NCI-H69 (cell line): Measurements from ENCODE around the gene GNG5.
"Not testable (repeated sequence)": the region's sequence is repeated elsewhere in the genome, so short reads cannot be mapped to it uniquely, and the experiment has no call there.

Source experiments
- DNase-seq: peaks from one replicate; lab custom pipeline; 2025; lab: John Stamatoyannopoulos, UW

The GNG5 gene

DNA sequence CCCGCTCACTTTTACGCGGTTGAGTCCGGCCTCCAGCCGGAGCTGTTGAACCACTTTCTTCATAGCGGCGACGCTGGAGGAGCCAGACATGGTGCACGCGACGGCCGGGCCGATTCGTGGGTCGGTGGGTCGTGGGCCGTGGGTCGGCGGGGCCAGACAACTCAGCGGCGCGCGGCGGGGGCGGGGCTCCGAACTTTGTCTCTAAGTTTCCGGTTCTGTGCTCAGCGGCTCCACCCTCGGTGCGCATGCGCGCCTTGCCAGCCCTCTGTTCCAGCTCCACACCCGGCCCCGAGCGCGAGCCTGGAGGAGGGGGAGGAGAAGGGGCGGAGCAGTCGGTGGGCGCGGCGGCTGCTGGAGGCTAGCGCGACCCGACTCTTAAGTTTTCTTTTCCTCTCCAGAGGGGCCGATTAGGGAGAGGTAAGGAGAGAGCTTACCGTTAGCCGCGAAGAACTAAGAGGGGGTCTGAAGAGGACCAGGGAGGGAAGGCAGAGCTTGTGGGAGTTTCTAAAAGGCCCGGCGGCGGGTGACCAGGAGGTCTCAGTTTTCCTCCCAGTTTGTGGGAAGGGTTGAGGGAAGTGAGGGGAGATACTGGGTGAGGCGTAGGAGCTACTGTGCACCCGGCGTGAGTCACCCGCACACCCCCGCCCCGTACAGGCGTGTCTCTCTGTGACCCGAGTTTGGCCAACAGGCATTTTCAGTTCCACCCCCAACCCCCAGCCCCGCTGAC lies at the start of gene GNG5, which contains the start of gene SPATA1:
TSS of gene GNG5 (minus strand) at position 580 of the 727 bp plus-strand sequence. CDS start at position 90, 490 bp downstream.
TSS of gene SPATA1 (plus strand) at position 385 of the 727 bp plus-strand sequence. CDS start 9,974 bp downstream, outside the sequence.
- peak; percentile 94 for DNase-seq

DNA sequence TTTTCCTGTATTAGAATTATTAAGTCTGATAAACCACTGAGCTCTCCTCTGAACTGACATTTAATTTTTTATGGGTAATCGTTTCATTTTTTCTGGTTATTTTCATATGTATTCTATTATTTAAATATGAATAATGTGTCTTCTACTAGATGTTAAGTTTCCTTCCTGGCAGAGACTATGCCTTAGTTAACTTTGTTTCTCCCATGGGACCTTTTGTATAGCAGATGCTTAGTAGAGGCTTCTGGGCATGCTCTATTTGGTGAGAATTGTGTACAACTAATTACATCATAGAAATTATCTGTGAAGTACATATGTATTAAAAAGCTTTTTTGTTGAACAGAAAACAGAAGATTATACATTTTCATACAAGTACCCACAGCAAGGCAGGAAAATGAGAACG lies 44.4 kb upstream of the GNG5 start:
- DNase-seq: peak; percentile 34

DNA sequence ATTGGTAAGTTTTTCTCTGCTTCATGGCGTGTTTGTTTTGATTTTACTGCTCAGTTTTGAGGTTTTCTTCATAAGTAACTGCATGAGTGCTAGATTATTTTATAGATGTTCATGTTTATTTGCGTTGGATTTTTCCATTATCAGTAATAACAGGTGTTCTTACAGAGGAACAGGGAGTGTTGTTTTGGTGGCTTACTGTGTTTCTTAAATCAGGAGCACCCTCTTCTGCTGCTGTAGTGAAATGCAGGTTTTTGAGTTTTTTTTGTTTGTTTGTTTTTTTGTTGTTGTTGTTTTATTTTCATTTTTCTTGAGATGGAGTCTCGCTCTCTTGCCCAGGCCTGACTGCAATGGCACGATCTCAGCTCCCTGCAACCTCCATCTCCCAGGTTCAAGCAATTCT lies 35.3 kb upstream of the GNG5 start:
- DNase-seq: no peak

DNA sequence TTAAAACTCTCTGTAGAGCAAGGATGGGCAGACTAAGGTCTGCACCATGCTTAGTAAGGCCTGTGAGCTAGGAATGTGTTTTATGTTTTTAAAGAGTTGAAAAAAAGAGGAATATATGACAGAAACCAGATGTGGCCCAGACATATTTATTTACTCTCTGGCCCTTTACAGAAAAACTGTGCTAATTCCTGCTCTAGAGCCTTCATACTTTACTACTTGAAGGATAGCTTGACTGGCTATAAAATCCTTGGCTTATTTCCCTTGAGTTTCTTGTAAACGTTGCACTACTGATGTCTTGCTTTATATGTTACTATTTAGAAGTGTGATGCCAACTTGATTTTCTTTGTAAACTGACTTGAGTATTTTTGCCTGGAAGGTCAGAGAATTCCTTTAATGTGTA lies 34.4 kb upstream of the GNG5 start:
- no peak for DNase-seq

GRCh38 chr1:84539972-84540371 lies 33.6 kb upstream of the GNG5 start:
- peak; percentile 1 for DNase-seq

DNA sequence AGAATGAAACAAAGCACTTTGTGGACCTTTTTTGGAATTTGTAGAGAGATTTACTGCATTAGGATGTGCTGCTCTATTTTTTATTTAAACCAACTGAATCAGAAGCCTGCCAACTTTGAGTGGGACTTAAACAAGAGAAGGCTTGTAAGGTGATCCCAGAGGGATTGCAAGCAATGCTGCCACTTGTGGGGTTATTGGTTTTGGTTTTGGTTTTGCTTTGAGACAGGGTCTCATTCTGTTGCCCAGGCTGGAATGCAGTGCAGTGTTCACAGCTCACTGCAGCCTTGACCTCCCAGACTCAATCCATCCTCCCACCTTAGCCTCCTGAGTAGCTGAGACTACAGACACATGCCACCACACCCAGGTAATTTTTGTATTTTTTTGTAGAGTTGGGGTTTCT lies 32.2 kb upstream of the GNG5 start:
- no peak for DNase-seq

- peak; percentile 48 for DNase-seq
Measured at GRCh38 chr1:84525779-84526178, 19.4 kb upstream of the GNG5 start.

DNA sequence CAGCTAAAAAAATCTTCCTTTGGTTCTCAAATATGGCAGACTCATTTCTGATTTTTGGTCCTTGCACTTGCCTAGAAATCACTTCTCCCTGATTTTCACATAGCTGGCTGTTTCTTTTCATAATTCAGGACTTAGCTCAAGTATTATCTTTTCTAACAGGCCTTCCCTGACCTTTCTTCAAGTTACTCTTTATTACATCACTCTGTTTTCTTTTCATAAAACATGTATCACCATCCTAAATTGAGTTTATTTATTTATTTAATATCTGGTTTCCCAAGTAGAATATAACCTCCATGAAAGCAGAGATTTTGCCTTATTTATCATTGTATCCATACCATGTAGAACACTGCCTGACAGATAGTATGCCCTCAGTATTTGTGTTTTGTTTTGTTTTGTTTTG lies 18.2 kb upstream of the GNG5 start:
- no peak for DNase-seq

- DNase-seq: no peak
Measured at GRCh38 chr1:84510668-84511067, 4.3 kb upstream of the GNG5 start.

GRCh38 chr1:84510165-84510564 lies 3.8 kb upstream of the GNG5 start:
- no peak for DNase-seq

DNA sequence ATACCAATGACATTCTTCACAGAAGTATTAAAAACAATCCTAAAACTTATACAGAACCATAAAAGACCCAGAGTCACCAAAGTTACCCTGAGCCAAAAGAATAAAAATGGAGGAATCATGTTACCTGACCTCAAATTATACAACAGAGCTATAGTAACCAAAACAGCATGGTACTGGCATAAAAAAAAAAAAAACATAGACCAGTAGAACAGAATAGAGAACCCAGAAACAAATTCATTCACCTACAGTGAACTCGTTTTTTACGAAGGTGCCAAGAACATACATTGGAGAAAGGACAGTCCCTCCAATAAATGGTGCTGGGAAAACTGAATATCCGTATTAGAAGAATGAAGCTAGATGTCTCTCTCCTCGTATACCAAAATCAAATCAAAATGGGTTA lies 2.6 kb upstream of the GNG5 start:
- DNase-seq: no peak

- no peak for DNase-seq
Measured at GRCh38 chr1:84508510-84508909, 2.1 kb upstream of the GNG5 start.

GRCh38 chr1:84507887-84508286 lies 1.5 kb upstream of the GNG5 start:
- not testable (repeated sequence) for DNase-seq

- DNase-seq: no peak
Measured at GRCh38 chr1:84506729-84507453, 510 bp upstream of the GNG5 start.

DNA sequence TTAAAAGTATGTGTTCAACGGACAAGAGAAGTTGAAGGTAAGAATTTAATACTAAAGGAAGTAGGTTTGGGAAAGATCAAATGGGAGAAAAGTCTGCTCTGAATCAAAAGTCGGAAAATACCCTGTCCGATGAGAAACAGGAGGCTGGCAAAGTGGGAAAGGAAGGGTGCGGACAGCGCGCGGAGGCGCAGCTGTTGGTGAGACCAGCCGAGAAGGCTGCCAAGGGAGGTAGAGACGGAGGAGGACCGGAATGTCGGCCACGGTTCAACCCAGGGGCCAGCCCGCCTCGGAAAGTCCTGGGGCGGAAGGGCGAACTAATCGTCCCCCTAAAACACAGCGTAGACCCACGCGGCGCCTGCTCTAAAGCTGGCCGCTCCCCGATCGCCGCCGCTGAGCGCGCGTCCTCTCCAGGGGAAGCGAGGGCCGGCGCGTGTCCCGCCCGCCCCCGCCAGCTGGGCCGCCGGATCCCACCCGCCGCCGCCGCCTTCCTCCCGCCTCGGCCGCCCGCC lies 834 bp downstream of the GNG5 start:
- DNase-seq: peak; percentile 80

- DNase-seq: peak; percentile 33
Measured at GRCh38 chr1:84504580-84505492, 1.5 kb downstream of the GNG5 start.

GRCh38 chr1:84502927-84503326 lies 3.5 kb downstream of the GNG5 start:
- no peak for DNase-seq

- DNase-seq: no peak
Measured at GRCh38 chr1:84497631-84498275, 8.6 kb downstream of the GNG5 start.

- no peak for DNase-seq
Measured at GRCh38 chr1:84496498-84496897, 9.9 kb downstream of the GNG5 start.

GRCh38 chr1:84493747-84494146 lies 12.6 kb downstream of the GNG5 start:
- DNase-seq: no peak

GRCh38 chr1:84492726-84493125 lies 13.7 kb downstream of the GNG5 start:
- no peak for DNase-seq

GRCh38 chr1:84489766-84490165 lies 16.6 kb downstream of the GNG5 start:
- no peak for DNase-seq
